AG09309 (cell line): ENCODE measurements around the gene LTBP4.

Experiments used
- DNase-seq: peaks from one replicate; pipeline ENCODE4 v3.0.0-alpha.2; 2010; ENCODE audit warnings: low read depth
- H3K4me3 ChIP-seq: 2 replicates; pipeline ENCODE4 v1.5.1; 2011; ENCODE audit warnings: mild to moderate bottlenecking, low read depth, low read length, moderate library complexity; ENCODE audit not compliant: control insufficient read depth
- CTCF ChIP-seq: IDR thresholded peaks from 2 replicates; pipeline ENCODE4 v1.5.1; 2011; ENCODE audit warnings: mild to moderate bottlenecking, low read depth, low read length, inconsistent platforms; ENCODE audit not compliant: insufficient read depth, control insufficient read depth; ENCODE audit errors: missing control alignments

Gene LTBP4

GRCh38 chr19:40612831-40613689, 11.9 kb downstream of the LTBP4 start:
- peak overlapping the region; percentile 80 for H3K4me3 ChIP-seq
- DNase-seq = no peak
- no peak for TF ChIP-seq CTCF

DNA sequence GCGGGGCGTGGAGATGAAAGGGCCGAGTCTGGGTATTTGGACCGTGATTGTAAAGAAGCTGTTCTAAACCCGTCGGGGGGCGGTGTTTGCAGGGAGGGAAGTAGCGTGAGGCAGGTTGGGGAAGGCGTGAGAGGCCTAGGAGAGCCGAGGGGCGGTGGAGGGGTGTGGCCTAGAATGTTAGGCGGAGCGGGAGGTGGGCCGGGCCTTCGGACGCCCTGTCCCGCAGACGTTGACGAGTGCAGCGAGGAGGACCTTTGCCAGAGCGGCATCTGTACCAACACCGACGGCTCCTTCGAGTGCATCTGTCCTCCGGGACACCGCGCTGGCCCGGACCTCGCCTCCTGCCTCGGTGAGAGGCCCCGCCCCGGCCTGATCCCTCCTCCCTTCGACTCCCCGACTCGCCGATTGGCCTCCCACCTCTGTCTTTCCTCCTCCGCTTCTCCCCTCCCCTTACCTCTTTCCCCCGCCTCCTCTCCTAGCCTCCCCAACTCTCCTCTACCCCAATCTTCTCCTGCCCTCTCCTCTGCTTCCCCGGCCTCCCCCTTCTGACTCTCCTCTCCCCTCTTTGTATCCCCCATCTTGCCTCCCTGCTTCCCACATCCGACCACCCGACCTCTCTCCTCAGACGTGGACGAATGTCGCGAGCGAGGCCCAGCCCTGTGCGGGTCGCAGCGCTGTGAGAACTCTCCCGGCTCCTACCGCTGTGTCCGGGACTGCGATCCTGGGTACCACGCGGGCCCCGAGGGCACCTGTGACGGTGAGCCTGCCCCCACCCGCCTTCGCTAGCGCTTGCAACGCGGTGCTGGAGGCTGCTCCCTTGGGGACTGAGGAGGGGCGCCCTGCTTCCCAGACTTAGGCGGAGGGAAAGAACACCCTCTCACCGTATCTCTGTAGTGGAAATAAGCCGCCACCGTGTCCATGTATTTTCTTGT, 12.8 kb downstream of the LTBP4 start:
- H3K4me3 ChIP-seq = peak overlapping the region; percentile 80
- no peak for DNase-seq
- TF ChIP-seq CTCF = no peak

DNA sequence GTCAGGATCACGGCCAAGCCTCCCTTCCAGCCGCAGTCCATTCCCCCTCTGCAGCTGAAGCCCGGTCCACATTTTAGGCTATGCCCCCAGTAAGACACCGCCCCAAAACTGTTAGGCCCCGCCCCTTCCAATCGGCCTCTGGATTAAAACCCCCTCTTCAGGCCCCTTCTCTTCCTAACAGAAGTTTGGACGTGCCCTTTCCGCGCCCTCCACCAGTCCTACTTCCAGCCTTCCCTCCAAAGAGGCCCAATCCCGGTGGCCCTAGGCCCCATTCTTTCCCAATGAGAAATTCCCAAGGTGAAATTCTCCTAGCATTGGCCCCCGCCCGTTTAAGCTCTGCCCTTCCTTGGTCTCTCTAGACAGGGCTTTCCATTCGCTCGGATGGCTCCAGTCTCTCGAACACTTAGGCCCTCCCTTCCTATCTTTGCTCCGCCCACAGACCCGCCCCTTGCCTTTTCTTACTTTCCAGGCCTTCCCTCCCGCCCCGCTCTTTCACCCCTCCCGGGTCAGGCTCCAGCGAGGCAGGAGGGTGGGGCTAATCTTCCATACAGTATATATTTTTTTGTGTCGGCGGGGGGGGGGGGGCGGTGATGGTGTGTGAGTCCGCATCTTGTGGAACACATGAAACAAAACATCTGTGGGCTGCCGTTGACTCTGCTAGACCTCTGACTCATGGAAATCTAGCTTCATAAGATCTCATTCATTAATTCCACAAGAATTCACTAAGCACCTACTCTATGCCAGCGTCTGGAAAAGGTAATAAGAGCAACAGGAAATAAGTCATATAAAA, 13.6 kb downstream of the LTBP4 start:
- DNase-seq = peak; percentile 82
- TF ChIP-seq CTCF = no peak
- peak overlapping the region; percentile 80 for H3K4me3 ChIP-seq

DNA sequence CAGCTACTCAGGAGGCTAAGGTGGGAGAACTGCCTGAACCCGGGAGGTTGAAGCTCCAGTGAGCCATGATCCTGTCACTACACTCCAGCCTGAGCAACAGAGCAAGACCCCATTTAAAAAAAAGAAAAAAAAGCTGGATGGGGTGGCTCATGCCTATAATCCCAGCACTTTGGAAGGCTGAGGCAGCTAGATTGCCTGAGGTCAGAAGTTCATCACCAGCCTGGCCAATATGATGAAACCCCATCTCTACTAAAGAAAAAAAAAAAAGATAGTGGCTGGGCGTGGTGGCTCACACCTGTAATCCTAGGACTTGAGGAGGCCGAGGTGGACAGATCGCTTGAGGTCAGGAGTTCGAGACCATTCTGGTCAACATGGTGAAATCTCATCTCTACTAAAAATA, 15.0 kb downstream of the LTBP4 start:
- no peak overlapping the region for H3K4me3 ChIP-seq
- DNase-seq = no peak
- no peak for TF ChIP-seq CTCF

- H3K4me3 ChIP-seq = no peak overlapping the region
- no peak for DNase-seq
- TF ChIP-seq CTCF = no peak
Observed at GRCh38 chr19:40616941-40617340, 15.8 kb downstream of the LTBP4 start.

- no peak for DNase-seq
- no peak for TF ChIP-seq CTCF
- no peak overlapping the region for H3K4me3 ChIP-seq
Observed at GRCh38 chr19:40617961-40618360, 16.8 kb downstream of the LTBP4 start.
